HUES6 (cell line): ENCODE data around the gene KDM1B.

ENCODE experiments used
- H3K27ac ChIP-seq: 2 replicates; pipeline ENCODE4 v1.7.0; 2013; ENCODE audit warnings: low read depth, mild to moderate bottlenecking, low read length, inconsistent platforms
- H3K27me3 ChIP-seq: 2 replicates; pipeline ENCODE4 v1.6.1; 2013; ENCODE audit warnings: low read length; ENCODE audit not compliant: control insufficient read depth, insufficient read depth
- H3K36me3 ChIP-seq: 2 replicates; pipeline ENCODE4 v1.6.1; 2013; ENCODE audit warnings: low read length; ENCODE audit not compliant: control insufficient read depth, insufficient read depth
- H3K4me1 ChIP-seq: 2 replicates; pipeline ENCODE4 v1.6.1; 2013; ENCODE audit warnings: low read length; ENCODE audit not compliant: control insufficient read depth, insufficient read depth
- H3K4me3 ChIP-seq: 2 replicates; pipeline ENCODE4 v1.5.1; 2013; ENCODE audit warnings: low read depth, low read length
- H3K9ac ChIP-seq: one replicate; pipeline ENCODE4 v1.6.1; 2013; ENCODE audit warnings: mild to moderate bottlenecking, low read length
- H3K9me3 ChIP-seq: 2 replicates; pipeline ENCODE4 v1.6.1; 2013; ENCODE audit warnings: low read depth, low read length; ENCODE audit not compliant: control insufficient read depth, insufficient read depth

The KDM1B gene

DNA sequence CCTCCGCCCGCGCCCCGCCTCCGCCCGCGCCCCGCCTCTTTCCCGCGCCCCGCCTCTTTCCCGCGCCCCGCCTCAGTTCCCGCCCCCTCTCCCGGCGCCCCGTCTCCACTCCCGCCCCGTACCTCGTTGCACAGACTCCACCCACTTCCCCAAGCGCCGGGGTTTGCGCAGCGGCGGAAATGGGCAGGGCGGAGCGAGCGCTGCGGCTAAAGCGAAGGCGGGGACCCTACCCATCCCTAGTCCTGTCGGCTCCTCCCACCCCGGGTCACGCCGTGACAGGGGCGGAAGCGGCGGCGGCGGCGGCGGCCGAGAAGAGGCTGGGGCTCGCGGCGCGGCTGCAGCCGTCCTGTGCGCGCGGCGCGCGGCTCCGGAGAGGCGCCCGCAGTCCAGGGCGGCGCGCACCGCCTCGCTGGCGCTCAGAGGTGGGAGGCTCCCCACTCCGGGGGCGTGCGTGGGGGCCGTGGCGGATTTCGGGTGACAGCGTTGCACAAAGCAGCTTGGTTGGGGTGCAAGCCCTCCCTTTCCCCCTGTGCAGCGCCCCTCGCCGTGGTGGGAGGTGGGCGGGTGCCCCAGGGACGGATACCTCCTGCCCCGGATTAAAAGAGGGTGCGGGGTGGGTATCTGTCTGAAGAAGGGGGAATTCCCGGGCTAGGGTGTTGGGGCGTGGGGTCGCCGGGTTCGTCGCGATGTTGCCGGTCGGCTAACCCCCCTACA, at the start of gene KDM1B:
TSS of gene KDM1B (plus strand) at position 273 of the 714 bp plus-strand sequence. CDS start 4,474 bp downstream, outside the sequence.
- Histone ChIP-seq H3K27me3 (no peaks in the 10 kb centered on the region), H3K36me3 (peaks cover 4% of the 10 kb centered on the region), H3K4me3 (peak within 1 kb of the TSS; percentile 95), H3K4me1 (peaks cover 16% of the 10 kb centered on the region), H3K9ac (peak within 1 kb of the TSS; percentile 76), H3K27ac (no peak within 1 kb of the TSS), H3K9me3 (no peaks in the 10 kb centered on the region)

DNA sequence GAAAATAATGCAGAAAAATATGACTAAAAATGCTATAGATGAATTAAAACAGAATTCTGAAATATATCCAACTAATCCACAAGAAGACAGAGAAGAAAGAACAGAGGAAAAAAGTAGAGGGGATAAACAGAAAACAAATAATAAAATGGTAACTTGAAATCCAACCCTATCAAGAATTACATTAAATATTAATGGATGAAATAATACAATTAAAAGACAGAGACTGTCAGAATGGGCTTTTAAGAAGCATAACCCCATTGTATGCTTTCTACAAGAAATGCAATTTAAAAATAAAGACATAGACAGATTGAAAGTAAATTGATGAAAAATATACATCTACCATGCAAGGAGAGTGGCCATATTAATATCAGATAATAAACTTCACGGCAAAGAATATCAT, 48.2 kb upstream of the KDM1B start:
- Histone ChIP-seq H3K27ac (no peak overlapping the region), H3K4me1 (no peaks in the 10 kb centered on the region; the same call in 1 of the 2 replicates), H3K36me3 (no peaks in the 10 kb centered on the region), H3K9ac (no peak overlapping the region), H3K27me3 (no peaks in the 10 kb centered on the region), H3K9me3 (0 out of 2 replicates have a peak, but pooled peaks cover 5% of the 10 kb centered on the region), H3K4me3 (no peak overlapping the region)

DNA sequence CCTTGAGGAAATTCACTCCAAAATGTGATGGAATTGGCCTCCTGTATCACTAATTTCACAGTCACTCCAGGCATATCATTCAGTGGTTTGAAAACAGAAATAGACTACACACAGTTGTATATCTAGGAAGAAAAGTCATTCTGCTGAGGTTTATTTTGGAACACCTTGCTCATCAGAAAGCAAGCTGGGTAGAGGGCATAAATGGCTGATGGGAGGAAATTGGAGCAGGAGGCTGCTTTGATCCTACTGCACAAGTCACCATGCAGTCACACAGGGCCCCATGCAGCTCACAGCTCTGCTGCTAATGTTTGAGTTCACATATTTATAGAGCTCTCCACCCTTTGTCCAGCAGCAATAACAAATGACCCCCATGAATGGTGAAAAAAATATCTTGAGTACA, 45.1 kb upstream of the KDM1B start:
- H3K4me3 ChIP-seq = no peak overlapping the region
- no peaks in the 10 kb centered on the region for H3K36me3 ChIP-seq
- no peaks in the 10 kb centered on the region for H3K27me3 ChIP-seq
- no peak overlapping the region for H3K9ac ChIP-seq
- H3K4me1 ChIP-seq = no peaks in the 10 kb centered on the region; the same call in 1 of the 2 replicates
- H3K9me3 ChIP-seq = 0 out of 2 replicates have a peak, but pooled peaks cover 5% of the 10 kb centered on the region
- H3K27ac ChIP-seq = no peak overlapping the region

DNA sequence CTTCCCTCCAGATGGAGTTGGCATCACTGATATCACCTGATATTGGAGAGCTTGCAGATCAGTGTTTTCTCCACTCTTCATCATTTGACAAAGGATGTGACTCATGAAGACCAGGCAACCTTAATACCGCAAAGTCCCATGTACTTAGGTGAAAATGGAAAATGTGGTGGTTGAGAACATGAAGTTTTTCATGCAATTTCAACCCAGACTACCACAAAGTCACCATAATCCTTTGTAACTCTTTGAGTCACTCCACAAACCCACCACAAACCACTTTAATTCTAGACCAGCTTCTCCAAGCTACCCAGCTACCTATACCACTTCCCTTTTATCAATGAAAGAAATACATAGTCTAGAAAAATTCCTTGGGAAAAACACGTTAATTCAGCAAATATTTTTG, 39.9 kb upstream of the KDM1B start:
- H3K4me3 ChIP-seq = no peak overlapping the region
- no peaks in the 10 kb centered on the region for H3K9me3 ChIP-seq
- no peaks in the 10 kb centered on the region; the same call in 1 of the 2 replicates for H3K4me1 ChIP-seq
- H3K27ac ChIP-seq = no peak overlapping the region
- no peak overlapping the region for H3K9ac ChIP-seq
- H3K36me3 ChIP-seq = no peaks in the 10 kb centered on the region
- H3K27me3 ChIP-seq = no peaks in the 10 kb centered on the region

GRCh38 chr6:18117136-18117535, 38.1 kb upstream of the KDM1B start:
- no peaks in the 10 kb centered on the region; the same call in 1 of the 2 replicates for H3K4me1 ChIP-seq
- no peaks in the 10 kb centered on the region for H3K36me3 ChIP-seq
- H3K4me3 ChIP-seq = no peak overlapping the region
- no peaks in the 10 kb centered on the region for H3K9me3 ChIP-seq
- no peak overlapping the region for H3K27ac ChIP-seq
- no peak overlapping the region for H3K9ac ChIP-seq
- H3K27me3 ChIP-seq = peaks cover 12% of the 10 kb centered on the region

DNA sequence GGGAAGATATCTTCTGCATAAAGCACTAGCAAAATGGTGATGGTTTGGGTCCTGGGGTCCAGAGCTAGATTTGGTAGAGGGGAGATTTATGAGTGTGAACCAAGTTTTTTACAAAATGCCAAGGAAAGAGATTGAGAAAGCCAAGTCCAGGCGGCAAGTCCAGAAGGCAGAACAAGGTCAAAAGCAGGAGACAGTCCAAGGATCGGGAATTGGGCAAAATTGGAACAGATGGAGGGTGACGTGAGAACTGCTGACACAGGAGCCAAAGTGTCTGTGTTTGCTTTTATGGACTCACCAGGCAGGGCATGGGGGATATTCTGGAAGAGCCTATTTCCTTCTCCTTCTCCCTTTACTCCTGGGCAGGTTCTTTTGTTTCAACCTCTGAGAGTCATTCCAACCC, 36.9 kb upstream of the KDM1B start:
- H3K4me3 ChIP-seq = no peak overlapping the region
- no peak overlapping the region for H3K9ac ChIP-seq
- H3K27ac ChIP-seq = no peak overlapping the region
- no peaks in the 10 kb centered on the region for H3K36me3 ChIP-seq
- peaks cover 20% of the 10 kb centered on the region for H3K27me3 ChIP-seq
- H3K9me3 ChIP-seq = no peaks in the 10 kb centered on the region
- no peaks in the 10 kb centered on the region for H3K4me1 ChIP-seq

GRCh38 chr6:18119236-18119635, 36.0 kb upstream of the KDM1B start:
- Histone ChIP-seq H3K4me1 (no peaks in the 10 kb centered on the region), H3K9ac (no peak overlapping the region), H3K4me3 (no peak overlapping the region), H3K9me3 (no peaks in the 10 kb centered on the region), H3K36me3 (no peaks in the 10 kb centered on the region), H3K27me3 (peaks cover 20% of the 10 kb centered on the region), H3K27ac (no peak overlapping the region)

DNA sequence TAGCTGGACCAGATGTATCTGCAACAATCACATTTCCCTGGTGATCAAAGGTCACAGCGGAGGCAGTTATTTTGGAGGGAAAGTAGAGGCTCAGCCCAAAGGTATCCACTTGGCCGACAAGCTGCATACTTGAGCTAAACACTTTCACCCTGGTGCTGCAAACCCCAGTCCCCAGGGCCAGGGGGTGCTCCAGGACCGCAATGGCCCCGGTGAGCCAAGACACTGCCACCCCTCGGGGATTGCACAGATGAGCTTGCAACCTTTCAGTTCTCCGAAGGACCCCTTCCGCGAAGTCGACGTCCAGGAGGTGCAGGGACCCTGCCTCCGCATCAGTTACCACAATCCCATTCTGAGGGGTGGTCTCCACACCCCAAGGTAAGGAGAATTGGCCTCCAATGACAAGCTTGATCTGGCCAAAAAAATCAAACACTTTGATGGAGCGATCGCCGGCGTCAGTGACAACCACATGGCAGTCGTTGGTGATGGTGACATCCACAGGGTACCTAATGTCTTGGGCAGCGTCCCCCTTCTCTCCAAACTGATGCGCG, 33.6 kb upstream of the KDM1B start:
- Histone ChIP-seq H3K27ac (no peak overlapping the region), H3K27me3 (peaks cover 20% of the 10 kb centered on the region), H3K36me3 (no peaks in the 10 kb centered on the region), H3K9me3 (no peaks in the 10 kb centered on the region), H3K4me3 (peak overlapping the region; percentile 59; the same call in 1 of the 2 replicates), H3K9ac (no peak overlapping the region), H3K4me1 (no peaks in the 10 kb centered on the region)

- Histone ChIP-seq H3K4me1 (no peaks in the 10 kb centered on the region), H3K36me3 (no peaks in the 10 kb centered on the region), H3K9ac (peak within 1 kb of the TSS; percentile 61), H3K4me3 (peak within 1 kb of the TSS; percentile 59), H3K9me3 (no peaks in the 10 kb centered on the region), H3K27ac (no peak within 1 kb of the TSS), H3K27me3 (peaks cover 20% of the 10 kb centered on the region)
Observed at GRCh38 chr6:18122128-18123093, 32.8 kb upstream of the KDM1B start, which contains the start of gene NHLRC1. TSS of gene NHLRC1 (minus strand) at chr6:18122677. CDS start at chr6:18122606, 71 bp downstream.

GRCh38 chr6:18126121-18126520, 29.1 kb upstream of the KDM1B start:
- Histone ChIP-seq H3K27ac (no peak overlapping the region), H3K27me3 (peaks cover 18% of the 10 kb centered on the region), H3K9me3 (no peaks in the 10 kb centered on the region), H3K36me3 (peaks cover 4% of the 10 kb centered on the region), H3K9ac (no peak overlapping the region), H3K4me3 (no peak overlapping the region), H3K4me1 (no peaks in the 10 kb centered on the region)
